IMR-90 (cell line): Measurements from ENCODE around the gene CEP128. TPM values are rescaled to one million over a fixed set of nuclear protein-coding genes. Genes with fewer than 3 reads are reported as not detected.

Experiments used
- ATAC-seq: fragments of 200-7000 bp; cut with Tn5 transposase; 2 replicates; pipeline ENCODE4 v1.9.1; 2020; ENCODE audit warnings: low read depth, mild to moderate bottlenecking, moderate library complexity
- BruUV-seq: library from RNA; stranded (reverse); fragments of 400-500 nt; replicated peaks from 2 replicates; lab custom pipeline; 2021; lab: Mats Ljungman, UMichigan
- CTCF ChIA-PET: fragments of 300-600 bp; formaldehyde crosslinking; extraction: SDS; loops from one replicate; lab custom pipeline; 2021; ENCODE audit warnings: antibody characterized with exemption; lab: Yijun Ruan, JAX
- POLR2A ChIA-PET: fragments of 300-600 bp; sonication (Branson Sonifier 250); formaldehyde crosslinking; loops from one replicate; lab custom pipeline; 2022; ENCODE audit warnings: antibody characterized with exemption; ENCODE audit not compliant: unreplicated experiment; lab: Charles Lee
- DNase-seq: peaks from one replicate; pipeline ENCODE4 v3.0.0; 2013
- H2AFZ ChIP-seq: replicated peaks from 2 replicates; pipeline ENCODE3; 2013; ENCODE audit warnings: low read length, mild to moderate bottlenecking; ENCODE audit not compliant: poor library complexity
- H2AK5ac ChIP-seq: 2 replicates; pipeline ENCODE4 v1.6.1; 2013; ENCODE audit warnings: low read depth, low read length, inconsistent platforms
- H2AK9ac ChIP-seq: replicated peaks from 2 replicates; pipeline ENCODE3; 2013; ENCODE audit warnings: mild to moderate bottlenecking, low read depth, low read length, moderate library complexity; ENCODE audit not compliant: poor library complexity
- H2BK120ac ChIP-seq: 2 replicates; pipeline ENCODE4 v1.6.1; 2013; ENCODE audit warnings: low read depth, low read length, inconsistent platforms
- H2BK15ac ChIP-seq: 3 replicates; pipeline ENCODE4 v1.6.1; 2013; ENCODE audit warnings: low read depth, low read length, inconsistent platforms
- H2BK20ac ChIP-seq: 2 replicates; pipeline ENCODE4 v1.6.1; 2013; ENCODE audit warnings: low read depth, mild to moderate bottlenecking, inconsistent platforms, low read length, moderate library complexity
- H2BK5ac ChIP-seq: 2 replicates; pipeline ENCODE4 v1.6.1; 2013; ENCODE audit warnings: mild to moderate bottlenecking, low read depth, low read length, inconsistent platforms; ENCODE audit not compliant: poor library complexity, severe bottlenecking
- H3K14ac ChIP-seq: replicated peaks from 2 replicates; pipeline ENCODE4 v1.6.1; 2013; ENCODE audit warnings: low read depth, low read length, inconsistent platforms
- H3K18ac ChIP-seq: 2 replicates; pipeline ENCODE4 v1.6.1; 2013; ENCODE audit warnings: low read depth, low read length, control low read depth
- H3K23ac ChIP-seq: 2 replicates; pipeline ENCODE4 v1.6.1; 2013; ENCODE audit warnings: low read depth, low read length, inconsistent platforms
- H3K27ac ChIP-seq: 2 replicates; pipeline ENCODE4 v1.5.1; 2013; ENCODE audit warnings: mild to moderate bottlenecking, control low read depth, low read length; ENCODE audit not compliant: insufficient read depth
- H3K27me3 ChIP-seq: 2 replicates; pipeline ENCODE4 v1.6.1; 2013; ENCODE audit warnings: low read length; ENCODE audit not compliant: control insufficient read depth, insufficient read depth
- H3K36me3 ChIP-seq: 2 replicates; pipeline ENCODE4 v1.6.1; 2013; ENCODE audit warnings: low read length, mixed read lengths; ENCODE audit not compliant: control insufficient read depth, insufficient read depth
- H3K4ac ChIP-seq: 2 replicates; pipeline ENCODE4 v1.6.1; 2013; ENCODE audit warnings: low read depth, low read length, inconsistent platforms
- H3K4me1 ChIP-seq: 2 replicates; pipeline ENCODE4 v1.6.1; 2013; ENCODE audit warnings: low read length, mixed read lengths; ENCODE audit not compliant: control insufficient read depth, insufficient read depth
- H3K4me2 ChIP-seq: 2 replicates; pipeline ENCODE4 v1.6.1; 2013; ENCODE audit warnings: low read depth, mild to moderate bottlenecking, control low read depth, low read length, moderate library complexity
- H3K4me3 ChIP-seq: 2 replicates; pipeline ENCODE4 v1.5.1; 2013; ENCODE audit warnings: low read depth, mild to moderate bottlenecking, control low read depth, low read length, moderate library complexity; ENCODE audit not compliant: insufficient read depth
- H3K56ac ChIP-seq: 2 replicates; pipeline ENCODE4 v1.6.1; 2013; ENCODE audit warnings: low read length, inconsistent platforms; ENCODE audit not compliant: insufficient read depth; ENCODE audit errors: extremely low read depth
- H3K79me1 ChIP-seq, 2 experiments: 2 replicates each; pipeline ENCODE4 v1.6.1; 2013; ENCODE audit warnings: low read length in 2 of 2, inconsistent platforms in 1 of 2, low read depth in 1 of 2
- H3K9ac ChIP-seq: 2 replicates; pipeline ENCODE4 v1.6.1; 2013; ENCODE audit warnings: low read depth, low read length, control low read depth
- H3K9me1 ChIP-seq: 2 replicates; pipeline ENCODE4 v1.6.1; 2013; ENCODE audit warnings: low read length, inconsistent platforms; ENCODE audit not compliant: insufficient read depth
- H3K9me3 ChIP-seq: 2 replicates; pipeline ENCODE4 v1.6.1; 2013; ENCODE audit warnings: low read length; ENCODE audit not compliant: control insufficient read depth, insufficient read depth
- H4K20me1 ChIP-seq: 2 replicates; pipeline ENCODE4 v1.6.1; 2013; ENCODE audit warnings: low read length, inconsistent platforms; ENCODE audit not compliant: insufficient read depth
- H4K5ac ChIP-seq: 2 replicates; pipeline ENCODE4 v1.6.1; 2013; ENCODE audit warnings: mild to moderate bottlenecking, low read depth, low read length, control low read depth
- H4K8ac ChIP-seq, 2 experiments: 2 replicates each; pipeline ENCODE4 v1.6.1; 2013; ENCODE audit warnings: low read depth in 2 of 2, low read length in 2 of 2, control low read depth in 1 of 2, inconsistent platforms in 1 of 2
- H4K91ac ChIP-seq: 2 replicates; pipeline ENCODE4 v1.6.1; 2013; ENCODE audit warnings: low read depth, low read length, inconsistent platforms; ENCODE audit not compliant: insufficient read depth
- BHLHE40 ChIP-seq: fragments of 150-350 bp; IDR thresholded peaks from 2 replicates; pipeline ENCODE4 v1.6.1; 2016; ENCODE audit warnings: mild to moderate bottlenecking, low read depth, low read length
- CEBPB ChIP-seq: IDR thresholded peaks from 2 replicates; pipeline ENCODE4 v1.6.1; 2012; ENCODE audit warnings: low read depth, low read length, improper control_type of control experiment
- CHD1 ChIP-seq: IDR thresholded peaks from 2 replicates; pipeline ENCODE4 v1.6.1; 2012; ENCODE audit warnings: low read depth, low read length, improper control_type of control experiment
- CTCF ChIP-seq: conservative IDR thresholded peaks from 2 replicates; pipeline ENCODE4 v1.5.1; 2012; ENCODE audit warnings: mild to moderate bottlenecking, low read depth, low read length, improper control_type of control experiment
- ELK1 ChIP-seq: fragments of 150-350 bp; IDR thresholded peaks from 2 replicates; pipeline ENCODE4 v1.6.1; 2016; ENCODE audit warnings: low read depth, mild to moderate bottlenecking, low read length, moderate library complexity, borderline replicate concordance
- MAFK ChIP-seq: IDR thresholded peaks from 2 replicates; pipeline ENCODE4 v1.6.1; 2012; ENCODE audit warnings: low read depth, low read length, improper control_type of control experiment
- MXI1 ChIP-seq: IDR thresholded peaks from 2 replicates; pipeline ENCODE4 v1.6.1; 2012; ENCODE audit warnings: low read depth, mild to moderate bottlenecking, low read length, moderate library complexity, borderline replicate concordance
- NFE2L2 ChIP-seq: fragments of 150-350 bp; IDR thresholded peaks from 2 replicates; pipeline ENCODE4 v1.6.1; 2016; ENCODE audit warnings: low read depth, mild to moderate bottlenecking, low read length
- POLR2A ChIP-seq: IDR thresholded peaks from 2 replicates; pipeline ENCODE4 v1.6.1; 2012; ENCODE audit warnings: mild to moderate bottlenecking, low read depth, low read length
- RAD21 ChIP-seq: IDR thresholded peaks from 2 replicates; pipeline ENCODE4 v1.6.1; 2012; ENCODE audit warnings: low read length, improper control_type of control experiment
- RFX5 ChIP-seq: IDR thresholded peaks from 2 replicates; pipeline ENCODE4 v1.8.0; 2012; ENCODE audit warnings: low read depth, mild to moderate bottlenecking, low read length, moderate library complexity
- SMC3 ChIP-seq: fragments of 150-350 bp; IDR thresholded peaks from 2 replicates; pipeline ENCODE4 v1.6.1; 2016; ENCODE audit warnings: low read depth, mild to moderate bottlenecking, antibody characterized with exemption, low read length, moderate library complexity
- USF2 ChIP-seq: fragments of 150-350 bp; IDR thresholded peaks from 2 replicates; pipeline ENCODE4 v1.6.1; 2017; ENCODE audit warnings: mild to moderate bottlenecking, antibody characterized with exemption, low read length, low read depth
- WGBS, 2 experiments: methylation state at CpG; one replicate each; pipeline versions ENCODE4 v1.1.5 to v1.1.7; 2013; ENCODE audit warnings: missing lambda C conversion rate in 2 of 2; ENCODE audit not compliant: insufficient read length in 1 of 2; ENCODE audit errors: extremely low coverage in 2 of 2; 5-methylcytosine and 5-hydroxymethylcytosine counted together
- dilution Hi-C: fragments of 300-500 bp; cut with HindIII; formaldehyde crosslinking; loops from one replicate; pipeline ENCODE4 v1.14.3; 2018; ENCODE audit warnings: low sequenced_read_pairs; ENCODE audit not compliant: unreplicated experiment
- in situ Hi-C: fragments of 300-500 bp; cut with MboI; formaldehyde crosslinking; loops from 3 replicates; pipeline ENCODE4 v1.14.3; 2019; ENCODE audit warnings: low sequenced_read_pairs, inconsistent platforms, mixed read lengths
- intact Hi-C: fragments of 100-400 bp; cut with micrococcal nuclease; formaldehyde crosslinking; loops from 2 replicates; pipeline ENCODE4 v1.10.0; 2022
- polyA plus RNA-seq, 3 experiments: library from polyadenylated mRNA; depleted of rRNA; stranded (reverse); fragments of >200 nt; gene quantifications; 2 replicates each; pipeline ENCODE4 v1.2.3, GENCODE V29; 2012; ENCODE audit warnings: low replicate concordance in 1 of 3
- total RNA-seq: library from RNA; depleted of rRNA; stranded (reverse); fragments of >200 nt; gene quantifications from 2 replicates; pipeline ENCODE4 v1.2.3, GENCODE V29; 2012

The CEP128 gene
- total and polyA plus RNA-seq, 2 of the 4 experiments (the other 2 are of a cell fraction) = 1.9 to 5.7 TPM

- H4K20me1 ChIP-seq = no peaks in the 10 kb centered on the region
- H3K4me2 ChIP-seq = no peak overlapping the region
- no peak for DNase-seq
- no peak overlapping the region for H3K23ac ChIP-seq
- H3K56ac ChIP-seq = no peak overlapping the region
- no peaks in the 10 kb centered on the region for H3K79me1 ChIP-seq
- no peak overlapping the region for H2BK20ac ChIP-seq
- no TSS peak for BruUV-seq
- H2AK9ac ChIP-seq = no peak overlapping the region
- POLR2A ChIA-PET = no interaction called here
- no peak overlapping the region for H3K4ac ChIP-seq
- H4K8ac ChIP-seq = no peak overlapping the region
- no peak overlapping the region for H2BK120ac ChIP-seq
- H3K27me3 ChIP-seq = no peaks in the 10 kb centered on the region
- no peak overlapping the region for H4K5ac ChIP-seq
- H2AFZ ChIP-seq = no peak overlapping the region
- CTCF ChIA-PET = no interaction called here
- TF ChIP-seq RAD21 (no peak), SMC3 (no peak), POLR2A (no peak), CHD1 (no peak), MXI1 (no peak), NFE2L2 (no peak), CTCF (no peak), CEBPB (no peak), USF2 (no peak), ELK1 (no peak), BHLHE40 (no peak), MAFK (no peak), RFX5 (no peak)
- in situ Hi-C loops (no loop called here), dilution Hi-C loops (no loop called here), intact Hi-C loops (no loop called here)
- no peaks in the 10 kb centered on the region for H3K9me3 ChIP-seq
- no peaks in the 10 kb centered on the region for H3K9me1 ChIP-seq
- H3K14ac ChIP-seq = no peak overlapping the region
- no peaks in the 10 kb centered on the region for H3K4me1 ChIP-seq
- H3K4me3 ChIP-seq = no peak overlapping the region
- no peak overlapping the region for H3K27ac ChIP-seq
- no peaks in the 10 kb centered on the region for H3K36me3 ChIP-seq
- H3K18ac ChIP-seq = no peak overlapping the region
- H2BK15ac ChIP-seq = no peak overlapping the region
- no peak overlapping the region for H3K9ac ChIP-seq
- H2BK5ac ChIP-seq = no peak overlapping the region
- no CpG with 5 or more reads among the region's 1 CpG for WGBS, 2 experiments
- no peak for ATAC-seq
- no peak overlapping the region for H4K91ac ChIP-seq
- H2AK5ac ChIP-seq = no peak overlapping the region
Observed at GRCh38 chr14:80726211-80726610, 215.3 kb downstream of the CEP128 start.
